Measurements from ENCODE around the gene RSPH6A. TPM values are rescaled to one million over a fixed set of nuclear protein-coding genes. Genes with fewer than 3 reads are reported as not detected.
A peak's percentile ranks its signal among the peaks of the same experiment; 100 is the strongest.

Gene RSPH6A
- total and polyA plus RNA-seq, 2 of the 13 experiments (the other 11 are each of a cell fraction or from before 2014, with no cell fraction given) = 0.07 TPM; not detected in 1

- no peak for TF ChIP-seq ZNF543 (CRISPR knock-in tag; IDR thresholded peaks at IDR 0.05)
- TF ChIP-seq REL (CRISPR knock-in tag; conservative IDR thresholded peaks at IDR 0.05) = no peak
- no peak for TF ChIP-seq FOXK2 (IDR thresholded peaks at IDR 0.05)
- no peak for TF ChIP-seq POLR2A (IDR thresholded peaks at IDR 0.05; ENCODE audit: insufficient read depth in 1 of 2, low read depth in 2 of 2, low read length in 2 of 2)
- TF ChIP-seq FOXK1 (CRISPR knock-in tag; IDR thresholded peaks at IDR 0.05; ENCODE audit: borderline replicate concordance, low read depth) = no peak
- TF ChIP-seq ZNF580 (CRISPR knock-in tag; IDR thresholded peaks at IDR 0.05; ENCODE audit: borderline replicate concordance, low read depth) = no peak; the same call in 1 of the 2 replicates
- no peak for TF ChIP-seq GATAD1 (CRISPR knock-in tag; IDR thresholded peaks at IDR 0.05)
- no peak for TF ChIP-seq SP4 (CRISPR knock-in tag; IDR thresholded peaks at IDR 0.05)
- TF ChIP-seq SIN3A (IDR thresholded peaks at IDR 0.05; ENCODE audit: borderline replicate concordance, low read depth, low read length) = no peak
- TF ChIP-seq ISX (CRISPR knock-in tag; conservative IDR thresholded peaks at IDR 0.05) = no peak
- 0 out of 2 replicates have a peak, but pooled peaks have one; percentile 27 for TF ChIP-seq ZNF230 (CRISPR knock-in tag; IDR thresholded peaks at IDR 0.05)
- no peak for TF ChIP-seq ZNF251 (CRISPR knock-in tag; IDR thresholded peaks at IDR 0.05)
- TF ChIP-seq ZNF605 (CRISPR knock-in tag; IDR thresholded peaks at IDR 0.05) = 0 out of 2 replicates have a peak, but pooled peaks have one; percentile 22
- TF ChIP-seq GLMP (CRISPR knock-in tag; IDR thresholded peaks at IDR 0.05; ENCODE audit: borderline replicate concordance) = no peak
- 0 out of 2 replicates have a peak, but pooled peaks have one; percentile 33 for TF ChIP-seq ZBTB33 (CRISPR knock-in tag; IDR thresholded peaks at IDR 0.05)
- TF ChIP-seq ZNF350 (CRISPR knock-in tag; IDR thresholded peaks at IDR 0.05; ENCODE audit: borderline replicate concordance, low read depth) = no peak; the same call in 1 of the 2 replicates
- TF ChIP-seq MYPOP (CRISPR knock-in tag; IDR thresholded peaks at IDR 0.05) = peak; percentile 24; the same call in 1 of the 2 replicates
- TF ChIP-seq PCBP2 (optimal IDR thresholded peaks at IDR 0.05; ENCODE audit: low read depth, low read length, poor library complexity, severe bottlenecking) = no peak
- TF ChIP-seq YEATS4 (CRISPR knock-in tag; IDR thresholded peaks at IDR 0.05; ENCODE audit: borderline replicate concordance) = no peak
- TF ChIP-seq MNT (IDR thresholded peaks at IDR 0.05) = no peak
- no peak for TF ChIP-seq HNRNPUL1 (IDR thresholded peaks at IDR 0.05; ENCODE audit: low read depth, low read length)
- no peak for TF ChIP-seq ZNF34 (CRISPR knock-in tag; IDR thresholded peaks at IDR 0.05; ENCODE audit: borderline replicate concordance)
- TF ChIP-seq ZNF589 (CRISPR knock-in tag; conservative IDR thresholded peaks at IDR 0.05) = 0 out of 2 replicates have a peak, but pooled peaks have one; percentile 21
- no peak for TF ChIP-seq PHF8 (CRISPR knock-in tag; IDR thresholded peaks at IDR 0.05)
- no peak for TF ChIP-seq ZBTB7B (CRISPR knock-in tag; IDR thresholded peaks at IDR 0.05)
- TF ChIP-seq ZNF772 (CRISPR knock-in tag; IDR thresholded peaks at IDR 0.05) = no peak
These were observed 48.2 kb downstream of the RSPH6A start (continued) for GRCh38 chr19:45766869-45767346.

Data from HepG2 (cell line).